ENCODE data around the gene DDX59. TPM values are rescaled to one million over a fixed set of nuclear protein-coding genes. Genes with fewer than 3 reads are reported as not detected.
A peak's percentile ranks its signal among the peaks of the same experiment; 100 is the strongest.

Gene DDX59
- total RNA-seq, 1 experiment from 2014 or later, result 16.0 TPM

GRCh38 chr1:200673952-200674823 lies 4.5 kb upstream of the DDX59 start:
- intact Hi-C loops (cut with micrococcal nuclease), result no loop called here
- Histone ChIP-seq H3K9me2 (ENCODE audit: insufficient read depth) (no peaks in the 10 kb centered on the region), H3K4me2 (ENCODE audit: low read length) (no peak overlapping the region), H4K20me1 (ENCODE audit: insufficient read depth) (no peaks in the 10 kb centered on the region), H3K9ac (ENCODE audit: low read length) (no peak overlapping the region), H2AFZ (ENCODE audit: low read depth, low read length, poor library complexity, severe bottlenecking) (no peak overlapping the region), H3K4me1 (ENCODE audit: control insufficient read depth in 1 of 2, insufficient read depth in 2 of 2, low read length in 2 of 2) (peaks cover 7 to 14% of the 10 kb centered on the region in 2 experiments), H3K27ac (ENCODE audit: low read depth, low read length) (no peak overlapping the region), H3K79me2 (ENCODE audit: insufficient read depth, low read length) (peaks cover 7% of the 10 kb centered on the region; the same call in 1 of the 2 replicates), H3K27me3 (ENCODE audit: insufficient read depth, low read length) (no peaks in the 10 kb centered on the region), H3K36me3 (ENCODE audit: control insufficient read depth in 1 of 2, insufficient read depth in 2 of 2, low read length in 2 of 2) (no peaks in the 10 kb centered on the region), H3K4me3 (replicated peaks in 1 of 2; ENCODE audit: low read depth in 1 of 2, low read length in 2 of 2) (no peak overlapping the region), H3K9me3 (ENCODE audit: control insufficient read depth in 1 of 2, insufficient read depth in 1 of 2, low read depth in 1 of 2, low read length in 2 of 2) (no peaks in the 10 kb centered on the region)
- RAD21 ChIA-PET (ENCODE audit: low non-redundant PET in 1 of 2, low total read pairs in 2 of 2, uncharacterized antibody in 2 of 2, unreplicated experiment in 2 of 2), result no interaction called here
- ATAC-seq (no peak), DNase-seq (ENCODE audit: low read depth, low spot score) (no peak)
- POLR2A ChIA-PET, result no interaction called here
- CTCF ChIA-PET, result no interaction called here
- no TSS peak for BruUV-seq (replicated peaks)
- TF ChIP-seq, protein P1, sequence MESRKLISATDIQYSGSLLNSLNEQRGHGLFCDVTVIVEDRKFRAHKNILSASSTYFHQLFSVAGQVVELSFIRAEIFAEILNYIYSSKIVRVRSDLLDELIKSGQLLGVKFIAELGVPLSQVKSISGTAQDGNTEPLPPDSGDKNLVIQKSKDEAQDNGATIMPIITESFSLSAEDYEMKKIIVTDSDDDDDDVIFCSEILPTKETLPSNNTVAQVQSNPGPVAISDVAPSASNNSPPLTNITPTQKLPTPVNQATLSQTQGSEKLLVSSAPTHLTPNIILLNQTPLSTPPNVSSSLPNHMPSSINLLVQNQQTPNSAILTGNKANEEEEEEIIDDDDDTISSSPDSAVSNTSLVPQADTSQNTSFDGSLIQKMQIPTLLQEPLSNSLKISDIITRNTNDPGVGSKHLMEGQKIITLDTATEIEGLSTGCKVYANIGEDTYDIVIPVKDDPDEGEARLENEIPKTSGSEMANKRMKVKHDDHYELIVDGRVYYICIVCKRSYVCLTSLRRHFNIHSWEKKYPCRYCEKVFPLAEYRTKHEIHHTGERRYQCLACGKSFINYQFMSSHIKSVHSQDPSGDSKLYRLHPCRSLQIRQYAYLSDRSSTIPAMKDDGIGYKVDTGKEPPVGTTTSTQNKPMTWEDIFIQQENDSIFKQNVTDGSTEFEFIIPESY (IDR thresholded peaks at IDR 0.05; ENCODE audit: extremely low read depth, insufficient replicate concordance, low read length), result no peak
- no peak for TF ChIP-seq RAD21 (IDR thresholded peaks at IDR 0.05; ENCODE audit: low read depth)

GRCh38 chr1:200671235-200671786 lies 1.6 kb upstream of the DDX59 start:
- Histone ChIP-seq H2AFZ (ENCODE audit: low read depth, low read length, poor library complexity, severe bottlenecking) (no peak overlapping the region), H3K9me2 (ENCODE audit: insufficient read depth) (no peaks in the 10 kb centered on the region), H3K36me3 (ENCODE audit: control insufficient read depth in 1 of 2, insufficient read depth in 2 of 2, low read length in 2 of 2) (no peaks in the 10 kb centered on the region), H3K4me3 (replicated peaks in 1 of 2; ENCODE audit: low read depth in 1 of 2, low read length in 2 of 2) (peak overlapping the region in 1 of 2 experiments; percentile 79; a peak in 1 of 4 replicates), H4K20me1 (ENCODE audit: insufficient read depth) (no peaks in the 10 kb centered on the region), H3K27ac (ENCODE audit: low read depth, low read length) (peak overlapping the region; percentile 100; the same call in 1 of the 2 replicates), H3K9ac (ENCODE audit: low read length) (peak overlapping the region; percentile 98), H3K4me2 (ENCODE audit: low read length) (peak overlapping the region; percentile 92), H3K9me3 (ENCODE audit: control insufficient read depth in 1 of 2, insufficient read depth in 1 of 2, low read depth in 1 of 2, low read length in 2 of 2) (no peaks in the 10 kb centered on the region), H3K27me3 (ENCODE audit: insufficient read depth, low read length) (no peaks in the 10 kb centered on the region), H3K79me2 (ENCODE audit: insufficient read depth, low read length) (peaks cover 7% of the 10 kb centered on the region), H3K4me1 (ENCODE audit: control insufficient read depth in 1 of 2, insufficient read depth in 2 of 2, low read length in 2 of 2) (peaks cover 10 to 23% of the 10 kb centered on the region in 2 experiments)
- no TSS peak for BruUV-seq (replicated peaks)
- ChIA-PET RAD21 (ENCODE audit: low non-redundant PET in 1 of 2, low total read pairs in 2 of 2, uncharacterized antibody in 2 of 2, unreplicated experiment in 2 of 2) (interaction anchor here in 1 of 2 experiments (0.6 kb wide), 1 partner anchor 60 kb away, joined by 3 read pairs; no protein-coding TSS in a partner anchor), CTCF (interaction anchor here (1.7 kb wide), 1 partner anchor 112 kb away, joined by 5 read pairs; no protein-coding TSS in a partner anchor), POLR2A (interaction anchor here (1.0 to 2.6 kb wide), 5 partner anchors 10 to 58 kb away, joined by 3 to 20 read pairs (median 14); partner anchors contain the start of gene KIF14)
- intact Hi-C loops (cut with micrococcal nuclease), result no loop called here
- no peak for DNase-seq (ENCODE audit: low read depth, low spot score)
- no peak for ATAC-seq
- TF ChIP-seq YY1 (IDR thresholded peaks at IDR 0.05; ENCODE audit: extremely low read depth, insufficient replicate concordance, low read depth, low read length), result no peak
- TF ChIP-seq EZH2phosphoT487 (IDR thresholded peaks at IDR 0.05; ENCODE audit: borderline replicate concordance), result no peak
- TF ChIP-seq ZNF274 (IDR thresholded peaks at IDR 0.05; ENCODE audit: low read depth, low read length), result no peak
- TF ChIP-seq SRF (IDR thresholded peaks at IDR 0.05; ENCODE audit: low read depth), result no peak
- no peak for TF ChIP-seq SP1 (IDR thresholded peaks at IDR 0.05; ENCODE audit: low read depth)
- TF ChIP-seq JUND (IDR thresholded peaks at IDR 0.05), result no peak
- no peak for TF ChIP-seq CBX3 (IDR thresholded peaks at IDR 0.05; ENCODE audit: low read depth)
- no peak for TF ChIP-seq REST (IDR thresholded peaks at IDR 0.05; ENCODE audit: low read depth)
- no peak for TF ChIP-seq EZH2 (IDR thresholded peaks at IDR 0.05)
- TF ChIP-seq FOSL1 (IDR thresholded peaks at IDR 0.05; ENCODE audit: low read depth), result no peak
- TF ChIP-seq MAX (IDR thresholded peaks at IDR 0.05), result no peak
